IPS-NIHi7 (cell line): Measurements from ENCODE around the gene S1PR5.
"Not testable (repeated sequence)": the region's sequence is repeated elsewhere in the genome, so short reads cannot be mapped to it uniquely, and the experiment has no call there.

ENCODE experiments used
- DNase-seq: peaks from one replicate; pipeline ENCODE4 v3.0.0; 2012; ENCODE audit warnings: mixed read lengths; ENCODE audit errors: extremely low spot score

Gene S1PR5

GRCh38 chr19:10517361-10517759, at the start of gene S1PR5:
Gene S1PR5, minus strand, starts transcription at chr19:10517447. Its CDS starts 2,436 bp downstream, at chr19:10515011.
- peak; percentile 56 for DNase-seq

DNA sequence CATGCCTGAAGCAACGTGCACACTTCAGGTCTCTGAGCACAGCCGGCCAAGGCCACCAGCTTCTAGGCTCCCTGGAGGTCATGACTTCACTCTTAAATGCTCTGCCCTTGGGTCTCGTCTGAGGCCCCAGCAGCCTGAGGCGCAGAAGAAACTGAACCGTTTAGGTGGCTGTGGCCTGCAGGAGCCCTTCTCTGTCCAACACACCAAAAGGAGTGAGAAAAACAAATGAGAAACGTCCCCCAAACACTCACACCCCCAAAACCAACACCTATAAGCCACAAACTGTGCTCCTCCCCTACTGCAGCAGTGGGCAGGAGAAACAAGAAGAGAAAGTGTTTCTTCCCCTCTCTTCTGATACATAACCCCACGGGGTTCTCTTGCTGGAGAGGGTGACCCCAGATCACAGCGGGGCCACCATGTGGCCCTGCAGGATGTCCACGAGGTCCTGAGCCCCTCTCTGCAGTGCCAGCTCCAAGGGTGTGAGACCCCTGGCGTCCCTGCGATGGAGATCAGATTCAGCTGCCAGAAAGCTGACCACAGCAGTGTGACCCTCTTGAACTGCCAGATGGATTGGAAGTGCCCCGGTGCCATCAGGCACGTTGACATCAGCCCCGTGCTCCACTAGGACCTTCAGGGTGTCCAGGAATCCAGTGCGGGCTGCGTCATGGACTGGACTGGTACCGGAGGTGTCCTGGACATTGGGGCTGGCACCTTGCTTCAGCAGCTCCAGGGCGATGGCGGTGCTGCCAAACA, 49.6 kb upstream of the S1PR5 start:
- DNase-seq: no peak

DNA sequence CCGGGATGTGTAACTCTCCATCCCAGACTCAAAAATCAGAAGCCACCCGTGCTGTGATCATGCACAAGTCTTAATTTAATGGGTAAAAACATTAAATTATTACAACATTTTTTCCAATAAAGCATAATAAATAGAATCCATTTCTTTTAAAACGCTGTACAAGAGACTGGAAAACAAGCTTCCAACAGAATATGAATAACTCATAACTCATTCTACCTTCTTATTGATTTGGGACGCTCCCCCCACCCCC, 49.1 kb upstream of the S1PR5 start:
- DNase-seq: no peak

DNA sequence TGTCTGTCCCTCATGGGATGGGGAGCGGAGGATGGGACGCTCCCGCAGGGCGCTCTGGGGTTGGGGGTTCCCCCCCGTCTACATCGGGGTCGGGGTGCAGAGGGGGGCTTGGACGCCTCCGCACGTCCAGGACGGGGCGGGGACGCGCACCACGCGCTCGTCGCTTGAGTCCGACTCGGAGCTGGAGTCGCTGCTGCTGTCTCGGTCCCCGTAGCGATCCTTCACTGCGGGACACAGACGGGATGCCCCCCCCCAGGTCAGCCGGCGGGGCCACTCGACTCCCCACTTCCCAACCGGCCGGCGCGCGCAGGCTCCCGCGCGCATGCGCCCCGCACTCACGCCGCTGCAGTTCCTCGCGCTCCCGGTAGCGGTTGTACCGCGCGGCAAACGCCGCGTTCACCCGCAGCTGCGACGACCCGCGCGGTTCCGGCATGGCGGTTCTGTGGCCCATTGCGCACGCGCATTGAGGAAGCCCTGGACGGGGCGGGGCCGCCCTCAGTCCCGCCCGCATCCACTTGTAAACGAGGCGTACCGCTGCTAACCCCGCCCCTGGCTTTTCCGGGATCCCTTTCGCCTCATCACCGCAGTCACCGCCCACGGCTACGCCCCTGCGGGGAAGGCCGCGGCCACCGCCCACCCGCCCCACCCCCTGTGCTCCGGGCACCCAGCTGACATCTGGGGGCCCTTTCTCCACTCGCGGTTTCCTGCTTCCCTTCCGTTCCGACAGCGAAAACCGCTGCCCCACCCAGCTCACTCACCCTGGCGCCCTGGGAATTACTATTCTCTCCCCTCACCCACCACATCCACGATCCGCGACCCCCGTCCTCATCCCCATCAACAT, 48.5 kb upstream of the S1PR5 start, which contains the start of gene KRI1:
TSS of gene KRI1 (minus strand) at position 444 of the 841 bp plus-strand sequence. CDS start at position 433, 11 bp downstream.
- DNase-seq: peak; percentile 98

- DNase-seq: peak; percentile 85
Measured at GRCh38 chr19:10565028-10565566, 47.9 kb upstream of the S1PR5 start.

- no peak for DNase-seq
Measured at GRCh38 chr19:10562609-10563008, 45.4 kb upstream of the S1PR5 start.

DNA sequence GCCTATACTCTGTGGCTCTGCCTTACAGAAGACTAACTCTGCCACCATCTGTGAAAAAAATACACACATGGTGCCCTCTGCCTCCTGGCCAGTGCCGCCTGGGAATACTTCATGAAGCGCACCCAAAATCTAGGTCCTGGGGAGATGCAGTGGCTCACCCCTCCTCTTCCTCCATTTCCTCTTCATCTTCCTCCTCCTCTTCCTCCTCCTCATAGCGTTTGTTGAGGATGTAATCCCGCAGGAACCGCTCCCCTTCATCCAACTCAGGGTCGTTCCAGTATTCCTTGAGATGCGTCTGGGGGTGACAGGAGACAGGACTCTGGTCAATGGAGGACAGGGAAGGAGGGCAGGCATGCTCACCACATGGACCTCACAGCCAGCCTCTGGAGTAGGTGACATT, 42.9 kb upstream of the S1PR5 start:
- DNase-seq: no peak

DNA sequence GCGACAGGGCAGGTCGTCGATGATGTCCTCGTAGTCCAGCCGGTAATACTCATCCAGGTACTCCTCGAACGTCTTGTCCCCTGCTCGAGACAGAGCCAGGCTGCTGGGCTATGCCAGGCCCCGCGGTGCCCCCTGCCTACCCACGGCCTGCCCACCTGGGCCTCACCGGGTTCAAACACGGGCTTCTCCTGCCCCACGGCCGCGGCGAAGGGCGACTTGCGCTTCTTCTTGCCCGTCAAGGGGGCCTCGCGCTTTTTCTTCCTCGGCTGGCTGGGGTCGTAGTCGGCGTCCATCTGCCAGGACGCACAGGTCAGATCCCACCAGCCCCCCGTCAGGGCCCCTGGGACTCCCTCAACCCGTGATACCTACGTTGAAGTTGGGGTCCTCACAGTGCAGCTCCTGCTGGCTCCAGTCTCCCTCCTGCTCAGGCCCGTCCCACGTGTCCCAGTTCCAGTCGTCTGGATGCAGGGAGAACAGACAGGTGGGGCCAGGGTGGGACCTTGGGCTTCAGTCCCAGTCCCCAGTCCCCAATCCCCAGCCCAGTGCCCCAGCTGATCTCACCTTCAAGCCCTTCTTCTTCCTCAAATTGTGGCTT, 40.5 kb upstream of the S1PR5 start:
- DNase-seq: no peak

- no peak for DNase-seq
Measured at GRCh38 chr19:10555610-10555973, 38.3 kb upstream of the S1PR5 start.

GRCh38 chr19:10554760-10555609, 37.7 kb upstream of the S1PR5 start:
- DNase-seq: no peak

GRCh38 chr19:10553943-10554381, 36.7 kb upstream of the S1PR5 start:
- DNase-seq: no peak

DNA sequence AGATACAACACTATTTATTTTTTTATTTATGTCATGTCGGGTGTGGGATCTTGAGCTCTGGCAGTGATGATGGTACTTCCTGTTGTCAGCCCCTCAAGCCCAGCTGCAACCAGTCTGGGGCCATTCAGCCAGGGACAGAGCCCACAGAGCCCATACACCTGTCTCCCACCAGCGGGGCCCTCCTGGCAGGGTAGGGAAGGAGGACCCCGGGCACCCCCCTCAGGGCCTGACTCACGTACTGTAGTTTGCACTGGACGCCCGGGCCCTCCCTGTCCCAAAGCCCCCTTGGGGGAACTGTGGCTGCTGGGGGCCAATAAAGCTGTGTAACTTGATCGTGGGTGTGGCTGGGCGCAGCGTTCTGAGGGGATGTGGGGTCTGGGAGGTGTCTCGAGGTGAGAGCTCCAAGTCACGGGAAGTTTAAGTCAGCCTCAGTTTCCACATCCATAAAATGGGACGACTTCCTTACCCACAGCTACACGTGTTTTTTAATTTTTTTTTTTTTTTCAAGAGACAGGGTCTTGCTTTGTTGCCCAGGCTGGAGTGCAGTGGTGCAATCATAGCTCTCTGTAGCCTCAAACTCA, 35.9 kb upstream of the S1PR5 start:
- DNase-seq: no peak

- DNase-seq: peak; percentile 81
Measured at GRCh38 chr19:10552510-10553053, 35.3 kb upstream of the S1PR5 start.

- DNase-seq: peak; percentile 43
Measured at GRCh38 chr19:10551698-10552301, 34.6 kb upstream of the S1PR5 start.

DNA sequence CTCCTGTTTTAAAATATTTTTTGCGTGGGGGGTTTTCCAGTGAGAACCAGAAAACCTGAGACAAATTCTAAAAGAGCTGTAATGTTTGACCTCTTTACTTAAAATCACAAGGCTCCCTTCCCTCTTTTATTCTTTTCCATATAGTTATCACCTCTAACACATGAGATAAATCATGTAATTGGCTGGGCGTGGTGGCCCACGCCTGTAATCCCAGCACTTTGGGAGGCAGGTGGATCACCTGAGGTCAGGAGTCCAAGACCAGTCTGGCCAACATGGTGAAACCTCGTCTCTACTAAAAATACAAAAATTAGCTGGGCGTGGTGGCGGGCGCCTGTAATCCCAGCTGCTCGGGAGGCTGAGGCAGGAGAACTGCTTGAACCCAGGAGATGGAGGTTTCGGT, 33.8 kb upstream of the S1PR5 start:
- not testable (repeated sequence) for DNase-seq

- DNase-seq: no peak
Measured at GRCh38 chr19:10550336-10550735, 33.1 kb upstream of the S1PR5 start.

DNA sequence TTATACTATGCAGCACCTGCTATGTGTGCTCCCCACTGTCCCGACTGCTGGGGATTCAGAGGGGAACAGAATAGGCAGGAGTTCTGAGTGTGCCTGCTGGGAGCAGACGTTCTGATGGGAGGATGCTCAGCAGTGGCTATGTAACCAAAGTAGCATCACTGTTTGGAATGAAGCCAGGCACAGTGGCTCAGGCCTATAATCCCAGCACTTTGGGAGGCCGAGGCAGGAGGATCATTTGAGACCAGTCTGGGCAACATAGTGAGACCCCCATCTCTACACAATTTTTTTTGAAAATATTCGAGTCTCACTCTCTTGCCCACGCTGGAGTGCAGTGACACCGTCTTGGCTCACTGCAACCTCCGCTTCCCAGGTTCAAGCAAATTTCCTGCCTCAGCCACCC, 32.5 kb upstream of the S1PR5 start:
- DNase-seq: no peak

DNA sequence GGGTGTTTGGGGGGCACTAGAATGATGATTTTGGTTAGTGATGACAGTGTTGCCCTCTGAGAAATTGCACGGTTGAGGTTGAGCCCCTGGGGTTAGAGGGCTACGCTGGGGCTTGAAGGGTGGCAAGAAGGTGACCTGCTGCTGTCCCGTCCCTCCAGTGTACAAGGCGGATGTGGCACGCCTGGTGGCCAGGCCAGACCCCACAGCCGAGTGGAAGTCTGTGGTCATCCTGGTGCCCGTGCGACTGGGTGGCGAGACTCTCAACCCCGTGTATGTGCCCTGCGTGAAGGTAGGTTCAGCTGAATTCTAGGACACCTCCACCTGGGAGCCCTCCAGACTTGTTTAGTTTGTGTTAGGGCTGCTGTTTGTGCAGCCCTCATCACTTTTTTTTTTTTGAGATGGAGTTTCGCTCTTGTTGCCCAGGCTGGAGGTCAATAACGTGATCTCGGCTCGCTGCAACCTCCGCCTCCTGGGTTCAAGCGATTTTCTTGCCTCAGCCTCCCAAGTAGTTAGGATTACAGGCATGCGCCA, 31.6 kb upstream of the S1PR5 start:
- no peak for DNase-seq

DNA sequence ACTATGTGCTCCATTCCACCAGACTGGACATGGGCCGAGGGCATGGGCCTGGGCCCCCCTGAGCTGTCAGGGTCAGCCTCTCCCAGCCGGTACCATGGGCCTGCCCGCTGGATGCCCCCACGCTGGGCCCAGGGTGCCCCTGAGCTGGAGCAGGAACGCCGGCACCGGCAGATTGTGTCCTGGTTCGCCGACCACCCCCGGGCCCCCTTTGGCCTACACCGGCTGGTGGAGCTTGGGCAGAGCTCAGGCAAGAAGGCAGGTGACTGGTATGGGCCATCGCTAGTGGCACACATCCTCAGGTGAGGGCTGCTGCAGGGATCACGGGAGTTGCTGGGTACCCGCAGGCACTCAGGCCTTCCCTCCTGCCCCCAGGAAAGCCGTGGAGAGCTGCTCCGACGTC, 29.6 kb upstream of the S1PR5 start:
- DNase-seq: no peak

DNA sequence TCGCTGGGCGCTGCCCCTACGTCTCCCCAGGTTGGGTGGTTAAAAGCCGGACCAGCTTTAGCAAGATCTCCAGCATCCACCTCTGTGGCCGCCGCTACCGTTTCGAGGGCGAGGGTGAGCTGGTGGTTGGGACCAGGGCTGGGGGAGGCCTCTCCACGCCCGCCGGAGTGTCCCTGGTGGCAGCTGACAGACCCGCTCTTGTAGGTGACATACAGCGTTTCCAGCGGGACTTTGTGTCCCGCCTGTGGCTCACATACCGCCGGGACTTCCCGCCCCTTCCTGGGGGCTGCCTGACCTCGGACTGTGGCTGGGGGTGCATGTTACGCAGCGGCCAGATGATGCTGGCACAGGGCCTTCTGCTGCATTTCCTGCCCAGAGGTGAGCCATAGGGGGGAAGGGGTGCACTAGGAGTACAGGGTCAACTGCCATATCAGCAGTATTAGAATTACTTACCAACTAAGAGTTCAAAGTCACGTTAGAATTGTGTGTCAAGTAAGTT, 27.6 kb upstream of the S1PR5 start:
- DNase-seq: no peak
